Activated CD4-positive, alpha-beta T cell treated with anti-CD3 and anti-CD28 coated beads, Interleukin-2, amount 50 U/mL, for 1 hour (primary cell): ENCODE data around the gene DCHS1.

ENCODE experiments used
- DNase-seq: peaks from one replicate; pipeline ENCODE4 v3.0.0-alpha.2; 2020

Gene DCHS1

GRCh38 chr11:6626971-6627761, 28.4 kb downstream of the DCHS1 start:
- DNase-seq, result no peak

- DNase-seq, result no peak
Measured at GRCh38 chr11:6625832-6626420, 29.7 kb downstream of the DCHS1 start.

- no peak for DNase-seq
Measured at GRCh38 chr11:6625156-6625831, 30.3 kb downstream of the DCHS1 start.

GRCh38 chr11:6623391-6624363, 31.9 kb downstream of the DCHS1 start:
- no peak for DNase-seq

GRCh38 chr11:6622261-6623171, 33.1 kb downstream of the DCHS1 start:
- DNase-seq, result no peak

GRCh38 chr11:6621711-6622211, 33.8 kb downstream of the DCHS1 start:
- DNase-seq, result no peak

- no peak for DNase-seq
Measured at GRCh38 chr11:6620636-6621035, 35.0 kb downstream of the DCHS1 start.

GRCh38 chr11:6619004-6619745, 36.4 kb downstream of the DCHS1 start, which contains the start of gene TPP1:
Gene TPP1 (minus strand): TSS chr11:6619422. CDS start chr11:6619400, 22 bp downstream.
- DNase-seq, result peak; percentile 84

- DNase-seq, result peak; percentile 55
Measured at GRCh38 chr11:6618117-6619003, 37.2 kb downstream of the DCHS1 start.

- no peak for DNase-seq
Measured at GRCh38 chr11:6617315-6617781, 38.3 kb downstream of the DCHS1 start.

GRCh38 chr11:6616596-6617250, 38.9 kb downstream of the DCHS1 start:
- no peak for DNase-seq

GRCh38 chr11:6615882-6616585, 39.6 kb downstream of the DCHS1 start:
- no peak for DNase-seq

GRCh38 chr11:6615046-6615445, 40.6 kb downstream of the DCHS1 start:
- DNase-seq, result no peak

- no peak for DNase-seq
Measured at GRCh38 chr11:6614446-6614845, 41.2 kb downstream of the DCHS1 start.

- DNase-seq, result no peak
Measured at GRCh38 chr11:6613496-6613895, 42.1 kb downstream of the DCHS1 start.

- DNase-seq, result peak; percentile 94
Measured at GRCh38 chr11:6612213-6613041, 43.2 kb downstream of the DCHS1 start, which contains the start of gene TAF10. Gene TAF10 (minus strand): TSS chr11:6612216. CDS start chr11:6612189, 27 bp downstream.

- DNase-seq, result no peak
Measured at GRCh38 chr11:6611963-6612212, 43.7 kb downstream of the DCHS1 start.
